ENCODE results near the gene DBR1.

Gene DBR1

GRCh38 chr3:138195481-138195880 lies 20.8 kb upstream of the DBR1 start:
- peak overlapping the region in 1 of 3 experiments; percentile 39 for H3K27ac Mint-ChIP-seq
- no peaks in the 10 kb centered on the region for H3K27me3 Mint-ChIP-seq (ENCODE audit: low read depth)
- no peak for TF ChIP-seq CTCF (IDR thresholded peaks at IDR 0.05; ENCODE audit: unreplicated experiment in 3 of 3)
- H3K9me3 Mint-ChIP-seq, result no peaks in the 10 kb centered on the region
- H3K4me1 Mint-ChIP-seq, result peaks cover 11% of the 10 kb centered on the region
- no peak overlapping the region for H3K4me3 Mint-ChIP-seq
- H3K36me3 Mint-ChIP-seq (ENCODE audit: low read depth), result peaks cover 36% of the 10 kb centered on the region

DNA sequence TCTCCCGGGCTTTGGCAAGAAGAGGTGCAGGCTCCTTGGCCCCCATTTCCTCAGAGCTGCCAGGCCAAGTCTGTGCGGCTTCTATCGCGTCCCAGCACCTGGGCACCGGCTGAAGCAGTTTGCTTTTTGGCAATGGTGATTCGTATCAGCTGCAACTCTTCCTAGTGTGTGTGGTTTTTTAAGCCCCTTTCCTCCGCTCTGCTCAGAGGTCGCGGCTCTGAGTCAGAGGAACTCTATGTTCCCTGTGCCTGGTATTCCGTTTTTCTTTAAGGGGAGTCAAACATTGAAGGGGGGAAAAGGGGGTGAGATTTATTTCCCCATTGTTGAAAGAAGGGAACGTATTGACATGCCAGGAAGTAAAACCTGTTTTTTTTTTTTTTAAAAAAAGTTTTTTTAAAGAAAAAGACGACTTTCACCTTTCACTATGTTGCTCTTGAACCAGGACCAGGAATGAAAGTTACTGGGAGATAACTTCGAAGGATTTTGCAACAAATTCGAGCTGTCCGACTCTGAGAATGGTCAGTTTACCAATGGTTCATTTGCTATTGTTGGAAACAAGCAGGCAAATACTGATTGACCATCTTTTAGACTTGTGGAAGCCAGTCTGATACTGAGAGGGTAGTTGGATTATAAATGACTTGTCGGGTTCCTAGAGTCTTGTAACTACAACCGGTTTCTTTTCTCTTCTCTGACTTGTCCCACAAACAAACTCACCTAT lies 13.5 kb upstream of the DBR1 start:
- no peak for TF ChIP-seq CTCF (IDR thresholded peaks at IDR 0.05; ENCODE audit: unreplicated experiment in 3 of 3)
- Mint-ChIP-seq H3K9me3 (no peaks in the 10 kb centered on the region), H3K27ac (peak overlapping the region; percentile 100), H3K36me3 (ENCODE audit: low read depth) (peaks cover 25% of the 10 kb centered on the region), H3K4me1 (peaks cover 28% of the 10 kb centered on the region), H3K27me3 (ENCODE audit: low read depth) (peaks cover 14% of the 10 kb centered on the region), H3K4me3 (peak overlapping the region; percentile 97 to 99 (median 97))

DNA sequence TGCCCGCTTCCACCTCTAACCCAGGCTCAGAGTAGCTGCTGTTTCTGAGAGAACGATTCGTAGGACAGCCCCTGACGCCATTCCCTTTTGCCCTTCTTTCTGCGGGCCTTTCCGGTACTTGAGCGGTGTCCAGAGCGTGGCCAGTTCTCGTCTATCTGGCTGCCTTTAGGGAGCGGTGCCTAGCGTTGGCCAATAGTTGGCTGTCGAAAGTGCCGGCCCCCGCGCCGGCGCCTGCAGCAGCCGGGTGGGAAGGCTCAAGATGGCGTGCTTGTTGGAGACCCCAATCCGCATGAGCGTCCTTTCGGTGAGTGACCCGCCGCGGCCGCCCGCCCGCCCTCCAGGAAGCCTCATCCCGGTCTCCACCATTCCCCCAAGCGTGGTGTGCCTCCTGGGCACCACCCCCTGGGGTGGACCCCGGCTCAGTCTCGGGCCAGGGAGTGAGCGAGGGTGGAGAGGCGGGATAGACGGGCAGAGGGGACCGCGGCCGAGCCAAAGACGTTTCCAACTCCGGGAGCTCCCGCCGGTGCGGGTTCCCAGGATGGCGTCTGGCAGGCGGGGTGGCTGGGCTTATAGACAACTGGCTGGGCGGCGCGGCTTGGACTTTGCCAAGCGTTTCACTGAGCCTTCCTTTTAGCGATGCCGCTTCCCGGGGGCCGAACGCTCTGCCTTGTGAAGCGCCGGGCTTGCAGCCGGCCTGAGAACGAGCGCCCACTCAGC lies 12.7 kb upstream of the DBR1 start, which contains the start of gene ARMC8:
TSS of gene ARMC8 (plus strand) at position 6 of the 717 bp plus-strand sequence. CDS start at position 260, 254 bp downstream.
- peaks cover 28% of the 10 kb centered on the region for H3K4me1 Mint-ChIP-seq
- H3K27ac Mint-ChIP-seq, result peak within 1 kb of the TSS; percentile 100
- H3K4me3 Mint-ChIP-seq, result peak within 1 kb of the TSS; percentile 97 to 99 (median 97)
- no peaks in the 10 kb centered on the region for H3K9me3 Mint-ChIP-seq
- H3K36me3 Mint-ChIP-seq (ENCODE audit: low read depth), result peaks cover 20% of the 10 kb centered on the region
- TF ChIP-seq CTCF (IDR thresholded peaks at IDR 0.05; ENCODE audit: unreplicated experiment in 3 of 3), result no peak
- H3K27me3 Mint-ChIP-seq (ENCODE audit: low read depth), result peaks cover 14% of the 10 kb centered on the region

GRCh38 chr3:138186803-138187295 lies 12.1 kb upstream of the DBR1 start:
- Mint-ChIP-seq H3K27ac (peak overlapping the region; percentile 100), H3K27me3 (ENCODE audit: low read depth) (peaks cover 14% of the 10 kb centered on the region)
- TF ChIP-seq CTCF (IDR thresholded peaks at IDR 0.05; ENCODE audit: unreplicated experiment in 3 of 3), result no peak

GRCh38 chr3:138186221-138186620 lies 11.5 kb upstream of the DBR1 start:
- Mint-ChIP-seq H3K27me3 (ENCODE audit: low read depth) (peaks cover 16% of the 10 kb centered on the region), H3K9me3 (no peaks in the 10 kb centered on the region), H3K36me3 (ENCODE audit: low read depth) (peaks cover 11% of the 10 kb centered on the region), H3K27ac (peak overlapping the region; percentile 100), H3K4me3 (peak overlapping the region; percentile 97 to 99 (median 97)), H3K4me1 (peaks cover 28% of the 10 kb centered on the region)
- TF ChIP-seq CTCF (IDR thresholded peaks at IDR 0.05; ENCODE audit: unreplicated experiment in 3 of 3), result no peak

More at GRCh38 chr3:138186803-138187295, 12.1 kb upstream of the DBR1 start:
- Mint-ChIP-seq H3K36me3 (ENCODE audit: low read depth) (peaks cover 17% of the 10 kb centered on the region), H3K4me1 (peaks cover 28% of the 10 kb centered on the region), H3K9me3 (no peaks in the 10 kb centered on the region), H3K4me3 (peak overlapping the region; percentile 97 to 99 (median 97))
